NOMO-1 treated with DMSO at 0.1 percent for 48 hours (cell line): ENCODE results near the gene AGBL4.
"Not testable (repeated sequence)": the region's sequence is repeated elsewhere in the genome, so short reads cannot be mapped to it uniquely, and the experiment has no call there.

Experiments
- DNase-seq: peaks from one replicate; lab custom pipeline; 2025; ENCODE audit not compliant: unreplicated experiment; lab: John Stamatoyannopoulos, UW

Gene AGBL4

DNA sequence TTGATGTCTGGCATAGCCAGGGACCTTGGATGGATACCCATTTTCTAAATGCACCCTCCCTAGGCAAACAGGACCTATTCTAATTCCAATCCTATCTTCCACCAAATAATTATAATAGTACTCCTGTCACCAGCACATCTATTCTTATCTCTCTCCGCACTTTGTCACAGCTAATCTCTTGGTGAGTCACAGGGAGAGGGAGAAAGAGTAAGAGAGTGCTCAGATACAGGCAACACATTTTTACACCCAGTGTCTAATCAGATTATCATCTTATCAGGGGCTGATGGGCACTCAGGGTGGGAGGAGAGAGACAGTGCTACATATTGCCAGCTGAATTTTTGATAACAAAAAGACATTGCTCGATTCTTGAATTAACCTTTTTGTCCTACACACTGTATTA, 972.1 kb downstream of the AGBL4 start:
- DNase-seq: no peak

DNA sequence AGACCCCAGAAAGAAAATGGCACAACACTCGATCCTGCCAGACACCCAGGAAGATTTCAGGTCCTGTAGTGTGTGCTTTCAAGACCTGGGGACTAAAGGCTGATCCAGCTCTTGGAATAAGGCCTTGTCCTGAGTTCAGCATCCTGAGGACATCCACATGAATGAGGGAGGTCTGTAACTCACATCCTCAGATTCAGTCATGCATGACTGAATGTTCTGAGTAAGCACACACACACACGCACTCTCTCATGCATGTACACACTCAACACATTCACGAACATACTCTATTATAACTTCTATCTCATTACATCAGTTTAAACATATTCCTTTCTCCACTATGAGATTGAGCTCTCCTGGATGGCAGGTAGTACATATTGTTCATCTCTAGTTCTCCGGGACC, 973.7 kb downstream of the AGBL4 start:
- DNase-seq: no peak

DNA sequence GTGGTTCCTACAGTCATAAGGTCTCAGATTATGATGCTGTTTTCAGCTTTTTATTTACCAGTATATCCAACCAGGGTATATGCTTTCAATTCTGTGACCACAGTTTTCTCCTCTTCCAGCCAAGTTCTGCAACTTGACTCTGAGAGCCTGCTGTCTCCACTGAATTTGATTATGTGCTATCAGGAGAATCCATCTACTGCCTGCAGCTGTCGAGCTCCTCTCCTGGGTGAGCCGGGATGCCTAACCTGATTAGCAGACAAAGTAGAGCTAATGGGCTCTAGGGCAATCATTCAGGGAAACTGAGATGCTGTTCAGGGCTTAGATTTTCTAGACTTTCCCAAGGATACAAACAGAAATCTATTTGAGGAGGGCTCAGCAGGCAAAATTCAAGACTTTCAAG, 975.6 kb downstream of the AGBL4 start:
- no peak for DNase-seq

DNA sequence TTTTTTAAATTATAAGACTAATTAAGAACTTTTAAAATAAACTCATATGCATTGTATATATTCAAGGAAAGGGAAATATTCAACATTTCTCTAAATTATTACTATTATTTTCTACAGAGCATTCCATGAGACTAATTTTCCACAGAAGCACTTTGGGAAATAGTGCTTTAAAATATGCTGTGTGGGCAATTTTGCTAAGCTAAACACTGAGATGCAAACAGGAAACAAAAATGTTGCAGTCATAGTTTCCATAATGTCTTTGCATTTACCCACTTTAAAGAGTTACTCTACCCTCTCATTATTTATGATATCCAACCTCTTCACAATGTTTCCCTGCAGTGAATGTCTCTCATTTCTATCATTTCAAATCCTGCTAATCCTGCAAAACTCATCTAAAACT, 977.4 kb downstream of the AGBL4 start:
- DNase-seq: no peak

DNA sequence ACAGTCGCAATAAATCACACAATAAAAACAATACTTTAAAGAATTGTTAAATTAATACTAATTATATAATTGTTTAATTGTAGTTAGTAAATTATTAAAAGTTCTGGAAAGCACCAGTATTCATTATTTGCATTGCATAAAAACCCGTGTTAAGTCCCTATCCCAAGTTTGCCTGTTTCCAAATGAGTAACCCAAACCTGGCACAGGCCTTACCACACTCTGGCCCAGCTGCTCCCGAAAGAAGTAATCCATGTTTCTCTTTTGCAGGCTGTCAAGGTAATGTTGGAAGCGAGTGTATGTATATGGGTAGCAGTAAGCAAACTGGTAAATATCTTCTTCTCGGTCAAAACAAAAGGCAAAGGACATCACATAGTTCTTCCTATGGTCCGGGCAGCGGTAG, 978.4 kb downstream of the AGBL4 start:
- DNase-seq: no peak

DNA sequence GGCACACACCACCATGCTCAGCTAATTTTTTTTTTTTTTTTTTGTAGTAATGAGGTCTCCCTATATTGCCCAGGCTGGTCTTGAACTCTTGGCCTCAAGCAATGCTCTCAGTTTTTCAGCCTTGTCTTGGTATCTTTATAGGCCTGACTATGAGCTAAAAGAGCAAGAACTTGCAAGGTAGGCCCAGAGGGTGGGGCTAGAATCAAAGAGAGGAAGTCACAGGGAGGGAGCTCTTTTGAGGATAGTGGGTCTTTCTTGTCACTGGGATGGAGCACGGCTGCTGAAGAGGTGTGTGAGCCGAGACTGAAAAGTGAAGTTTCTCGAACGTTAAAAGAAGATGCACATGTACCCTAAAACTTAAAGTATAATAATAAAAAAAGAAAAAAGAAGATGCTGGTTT, 987.1 kb downstream of the AGBL4 start:
- DNase-seq: no peak

DNA sequence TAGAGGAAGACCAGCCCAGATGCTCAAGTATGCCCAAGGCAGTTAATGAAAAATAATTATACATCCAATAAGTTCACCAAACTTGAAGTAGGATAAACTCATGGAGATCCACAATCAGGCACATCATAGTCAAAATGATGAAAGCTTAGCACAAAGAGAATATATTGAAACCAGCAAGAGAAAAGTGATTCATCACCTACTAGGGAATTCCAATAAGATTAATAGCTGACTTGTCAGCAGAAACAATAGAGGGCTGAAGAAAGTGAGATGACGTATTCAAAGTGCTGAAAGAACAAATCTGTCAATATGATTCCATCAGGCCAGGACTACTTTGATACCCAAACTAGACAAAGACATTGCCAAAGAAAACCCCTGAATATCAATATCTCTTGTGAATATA, 995.4 kb downstream of the AGBL4 start:
- DNase-seq: no peak

DNA sequence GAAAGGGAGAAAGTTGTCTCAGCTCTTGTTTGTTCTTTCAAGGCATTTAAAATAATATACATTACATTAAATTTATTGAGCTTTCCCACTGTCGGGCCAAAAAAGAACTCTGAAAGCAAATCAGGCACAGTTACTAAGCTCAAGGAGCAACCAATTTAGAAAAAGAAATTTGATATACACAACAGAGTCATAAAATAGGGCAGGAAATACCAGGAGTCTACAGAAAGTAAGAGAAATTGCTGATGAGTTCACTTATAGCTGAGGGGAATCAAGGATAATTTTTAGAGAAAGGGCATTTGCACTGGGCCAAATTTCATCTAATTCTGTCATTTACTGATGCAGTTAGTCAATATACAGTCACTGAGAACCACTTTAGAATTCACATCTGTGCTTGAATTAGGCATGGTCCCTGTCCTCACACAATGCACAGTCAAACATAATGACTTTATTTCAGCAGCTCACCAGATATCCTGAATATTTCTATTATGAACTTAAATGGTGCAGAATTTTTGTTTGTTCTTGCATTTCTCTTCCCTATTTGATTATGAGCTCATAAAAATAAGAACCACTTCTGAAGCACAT, 997.4 kb downstream of the AGBL4 start:
- DNase-seq: no peak

DNA sequence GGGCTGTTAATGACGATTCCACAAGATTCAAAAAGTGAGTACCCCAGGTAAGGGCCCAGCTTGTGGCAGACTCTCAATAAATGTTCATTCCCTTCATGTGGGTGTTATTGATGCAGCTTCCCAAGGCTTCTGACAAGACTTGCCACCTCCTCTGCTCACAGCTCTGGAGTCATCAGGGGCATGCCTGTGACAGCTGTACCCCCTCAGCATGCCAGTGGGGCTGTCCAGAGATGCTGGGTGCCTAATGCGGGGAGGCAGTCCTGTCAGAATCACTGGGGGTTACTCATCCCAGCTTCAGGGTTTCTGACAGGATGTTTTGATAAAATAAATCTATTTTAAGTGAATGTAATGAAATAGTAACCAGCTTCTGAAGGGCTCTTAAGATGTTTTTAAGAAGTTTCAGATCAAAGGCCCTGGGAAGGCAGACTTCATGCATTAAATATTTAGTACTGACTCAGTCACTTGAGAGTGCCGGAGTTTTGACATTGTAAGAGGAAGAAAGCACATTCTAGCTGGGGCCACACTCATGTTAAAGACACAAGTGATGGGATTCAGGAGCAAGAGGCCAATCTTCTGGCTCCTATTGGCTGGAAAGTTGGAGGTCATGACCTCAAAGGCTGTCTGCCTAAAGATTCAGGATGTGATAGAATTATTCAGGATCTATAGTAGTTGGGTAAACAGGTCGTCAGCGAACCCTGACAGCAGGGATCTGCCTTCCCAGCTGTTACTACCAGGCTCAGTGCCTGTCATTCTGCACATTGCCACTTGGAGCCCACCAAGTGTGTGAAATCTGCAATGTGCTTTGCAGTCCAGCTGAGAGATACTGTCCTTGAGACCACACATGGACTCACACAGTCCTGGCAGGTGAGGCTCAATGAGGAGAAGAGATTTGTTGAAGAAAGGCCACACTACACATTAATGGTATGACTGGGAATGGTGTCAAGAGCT, 1007.5 kb downstream of the AGBL4 start:
- no peak for DNase-seq

DNA sequence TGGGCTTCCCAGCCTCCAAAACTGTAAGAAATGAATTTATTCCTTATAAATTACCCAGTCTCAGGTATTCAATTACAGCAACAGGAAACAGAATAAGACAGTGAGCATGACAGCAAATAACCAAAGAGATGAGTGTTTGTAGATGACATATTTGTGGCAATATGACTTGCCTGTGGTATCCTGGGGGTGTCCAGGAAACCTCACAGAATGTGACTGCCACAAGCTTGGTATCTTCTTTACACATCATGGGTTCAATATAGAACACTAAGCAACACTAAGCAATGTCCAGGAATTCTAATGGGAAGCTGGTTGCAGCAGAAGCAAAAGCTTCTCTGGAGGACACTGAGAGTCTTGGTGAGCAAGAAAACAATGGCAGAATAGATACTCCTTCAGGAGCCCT, 1010.7 kb downstream of the AGBL4 start:
- no peak for DNase-seq

DNA sequence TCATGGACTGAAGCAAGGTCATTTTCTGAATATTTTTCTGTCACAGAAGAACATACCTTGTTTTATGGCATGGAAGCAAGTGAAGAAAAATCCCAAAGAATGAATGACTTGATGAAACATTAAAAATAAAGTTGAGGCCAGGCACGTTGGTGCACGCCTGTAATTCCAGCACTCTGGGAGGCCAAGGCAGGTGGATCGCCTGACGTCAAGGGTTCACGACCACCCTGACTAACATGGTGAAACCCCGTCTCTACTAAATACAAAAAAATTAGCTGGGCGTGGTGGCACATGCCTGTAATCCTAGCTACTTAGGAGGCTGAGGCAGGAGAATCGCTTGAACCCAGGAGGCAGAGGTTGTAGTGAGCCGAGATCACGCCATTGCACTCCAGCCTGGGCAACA, 1020.8 kb downstream of the AGBL4 start:
- DNase-seq: not testable (repeated sequence)

DNA sequence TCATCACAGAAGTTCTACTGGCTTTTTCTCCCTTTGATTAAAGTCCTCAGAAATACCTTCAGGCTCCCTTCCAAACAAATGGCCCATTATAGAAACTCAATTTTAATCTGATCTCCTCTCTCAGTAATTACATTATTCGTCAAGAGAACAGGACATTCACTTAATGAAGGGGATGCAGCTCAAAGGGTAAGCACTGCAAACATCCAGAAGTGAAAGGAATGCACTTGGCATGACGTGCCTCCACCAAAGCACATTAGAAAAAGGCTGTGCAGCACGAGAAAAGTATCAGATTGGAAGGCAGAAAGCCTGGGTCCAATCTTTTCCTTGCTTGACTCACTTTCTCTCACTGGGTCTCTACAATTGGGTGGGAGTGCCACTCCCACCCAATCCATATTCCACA, 1024.4 kb downstream of the AGBL4 start:
- DNase-seq: no peak

DNA sequence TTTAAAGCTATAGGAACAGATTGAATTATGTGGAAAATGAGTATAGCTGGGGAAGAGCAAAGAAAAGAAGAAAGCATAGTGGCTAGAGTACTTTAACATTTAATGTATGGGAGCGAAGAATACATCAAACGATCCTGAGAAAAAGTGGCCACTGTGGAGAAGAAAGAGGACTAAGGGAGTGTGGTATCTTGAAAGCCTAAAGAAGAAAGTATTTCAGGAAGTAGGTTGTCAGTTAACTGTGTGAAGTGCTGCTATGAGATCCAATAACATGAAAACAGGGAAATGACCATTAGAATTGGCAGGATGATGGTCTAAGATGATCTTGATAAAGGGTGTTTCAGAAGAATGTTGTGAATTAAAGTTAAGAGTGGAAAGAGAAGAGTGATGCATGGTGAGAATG, 1027.4 kb downstream of the AGBL4 start:
- no peak for DNase-seq

DNA sequence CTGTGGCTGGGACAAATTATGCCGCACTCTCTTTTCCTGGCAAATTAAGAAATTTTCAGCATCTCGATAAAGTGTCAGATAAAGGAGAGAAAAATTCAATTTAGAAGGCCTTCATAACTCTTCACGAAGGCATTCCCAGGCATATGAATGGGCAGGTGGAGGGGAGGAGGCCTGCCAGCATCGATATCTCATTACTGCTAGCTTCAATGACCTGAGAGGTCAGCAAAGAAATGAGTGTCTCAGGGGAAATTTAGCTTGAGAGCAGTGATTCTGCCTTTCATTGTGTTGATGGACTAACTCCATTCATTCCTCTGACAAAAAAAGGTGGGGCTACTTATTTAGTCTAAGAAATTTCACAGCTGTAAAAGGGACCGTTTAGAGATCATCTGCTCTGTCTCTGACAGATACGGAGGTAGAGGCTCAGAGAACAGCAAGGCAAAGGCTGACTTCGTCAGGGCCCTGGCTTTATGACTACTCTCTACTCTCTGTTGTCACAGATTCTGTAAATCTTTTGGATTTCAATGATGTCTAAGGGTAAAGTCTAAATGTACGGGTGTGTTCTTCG, 1035.0 kb downstream of the AGBL4 start:
- DNase-seq: no peak

DNA sequence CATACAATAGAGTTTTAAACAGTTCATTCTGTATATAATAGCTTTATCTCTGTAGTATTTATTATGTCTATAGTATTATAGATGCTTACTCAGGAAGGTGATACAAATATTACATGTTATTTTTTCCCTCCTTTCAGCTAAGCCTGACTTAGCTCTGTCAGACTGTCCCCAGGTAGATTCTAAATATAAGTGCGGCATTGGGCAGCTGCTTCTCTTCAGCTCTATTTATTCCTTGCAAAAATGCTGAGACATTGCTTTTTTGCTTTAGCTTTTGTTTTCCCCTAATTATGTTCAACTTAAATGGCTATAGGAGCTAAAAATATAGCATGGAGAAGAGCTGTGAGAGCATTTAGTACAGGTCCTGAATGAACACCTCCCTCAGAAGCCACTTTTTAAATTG, 1043.8 kb downstream of the AGBL4 start:
- DNase-seq: no peak

DNA sequence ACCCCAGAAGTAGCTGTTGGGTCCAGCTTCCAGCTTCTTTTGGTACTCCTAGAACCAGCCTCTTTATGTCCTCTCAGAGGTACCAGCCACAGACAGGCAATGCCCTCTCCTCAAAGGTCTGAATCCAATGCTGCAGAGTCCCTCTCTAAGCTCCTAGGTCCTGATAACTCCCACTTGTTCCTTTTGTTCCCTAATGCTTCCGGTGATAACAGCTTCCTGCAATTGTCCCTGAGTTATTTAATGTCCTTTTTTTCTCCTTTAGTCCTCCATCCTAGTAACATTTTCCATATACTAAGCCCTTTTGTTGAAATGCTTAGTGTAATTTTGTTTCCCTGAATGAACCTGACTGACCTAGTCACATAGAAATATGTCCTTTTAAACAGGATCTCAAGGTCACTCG, 1045.3 kb downstream of the AGBL4 start:
- no peak for DNase-seq

DNA sequence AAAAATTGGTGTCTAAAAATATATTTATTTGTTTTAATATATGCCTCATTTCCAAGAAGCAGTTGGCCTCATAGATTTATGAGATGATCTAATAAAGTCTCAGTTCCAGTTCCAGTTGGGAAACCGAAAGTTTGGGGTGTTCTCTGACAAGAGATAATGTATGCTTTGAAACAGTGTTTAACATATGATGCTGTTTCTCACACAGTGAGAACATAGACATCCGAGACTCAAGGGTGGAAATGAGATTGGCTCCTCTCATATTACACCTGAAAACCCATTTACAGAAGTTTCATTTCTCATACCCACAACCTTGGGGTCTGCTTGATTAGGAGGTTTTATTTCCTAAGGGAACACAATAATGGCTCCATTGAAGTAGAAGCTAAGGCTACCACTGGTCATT, 1046.5 kb downstream of the AGBL4 start:
- DNase-seq: no peak

DNA sequence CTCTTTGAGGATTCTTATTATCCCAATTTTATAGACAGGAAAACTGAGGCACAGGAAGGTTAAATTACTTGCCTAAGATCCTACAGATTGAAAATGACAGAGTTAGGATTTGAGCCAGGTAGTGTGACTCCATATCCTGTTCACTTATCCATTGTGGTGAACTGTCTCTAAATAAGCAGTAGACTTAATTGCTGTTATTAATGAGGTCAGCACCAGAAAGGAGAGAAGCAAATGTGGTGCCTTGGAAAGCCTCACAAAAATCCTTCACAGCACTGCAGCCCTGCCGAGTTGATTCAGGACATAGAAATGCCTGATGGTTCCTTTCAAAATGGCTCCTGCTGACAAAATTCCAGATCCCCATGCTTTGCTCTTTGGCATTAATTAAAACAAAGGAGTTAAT, 1053.8 kb downstream of the AGBL4 start:
- no peak for DNase-seq

DNA sequence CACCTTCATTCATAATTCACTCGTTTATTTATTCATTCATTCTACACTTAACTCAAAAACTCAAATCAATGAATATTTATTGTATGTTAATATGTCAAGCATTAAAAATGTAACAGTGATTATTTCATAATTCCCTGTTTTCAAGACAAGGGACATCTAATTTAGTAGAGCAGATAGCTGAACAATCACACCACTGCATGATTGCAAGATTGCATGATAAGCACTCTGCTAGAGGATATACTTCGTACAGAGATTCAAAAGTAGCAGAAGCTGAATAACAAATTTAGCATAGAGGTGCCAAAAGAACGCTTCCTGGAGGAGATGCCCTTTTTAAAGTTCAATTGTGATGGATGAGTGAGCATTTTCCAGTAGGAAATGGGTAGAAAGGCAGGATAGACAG, 1056.4 kb downstream of the AGBL4 start:
- DNase-seq: no peak

DNA sequence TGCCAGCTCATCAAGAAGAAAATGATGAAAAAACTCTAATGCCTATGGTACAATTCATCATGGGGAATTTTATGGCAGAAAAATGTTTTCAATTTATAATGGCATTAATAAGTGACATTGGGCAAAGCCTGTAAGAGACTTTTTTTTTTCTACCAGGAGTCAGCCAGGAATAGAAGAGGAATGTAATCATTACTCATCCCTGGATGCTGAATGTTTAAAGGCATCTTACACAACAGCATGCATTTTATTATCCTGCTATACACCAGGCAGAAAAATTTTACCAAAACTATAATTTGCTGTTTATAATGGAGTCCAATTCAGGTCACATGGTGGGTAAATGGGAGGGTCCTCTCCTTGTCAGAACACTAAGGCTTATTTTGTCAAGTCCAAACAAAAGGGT, 1057.2 kb downstream of the AGBL4 start:
- DNase-seq: no peak

DNA sequence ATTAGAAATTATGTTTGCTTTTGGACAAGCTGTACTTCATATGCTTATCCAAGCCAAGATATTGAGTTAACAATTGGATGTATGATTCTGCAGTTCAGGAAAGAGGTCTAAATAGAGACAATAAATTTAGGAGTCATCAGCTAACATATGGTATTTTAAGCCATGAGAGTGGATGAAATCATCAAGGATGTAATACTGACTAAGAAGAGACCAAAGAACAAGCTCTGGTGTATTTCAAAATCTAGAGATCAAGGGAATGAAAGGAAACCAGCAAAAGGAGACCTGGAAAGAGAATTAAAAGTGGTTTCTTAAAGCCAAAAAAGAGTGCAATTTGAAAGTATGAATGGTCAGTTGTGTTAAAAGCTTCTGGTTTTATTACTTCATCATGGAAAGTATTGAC, 1063.4 kb downstream of the AGBL4 start:
- DNase-seq: no peak

DNA sequence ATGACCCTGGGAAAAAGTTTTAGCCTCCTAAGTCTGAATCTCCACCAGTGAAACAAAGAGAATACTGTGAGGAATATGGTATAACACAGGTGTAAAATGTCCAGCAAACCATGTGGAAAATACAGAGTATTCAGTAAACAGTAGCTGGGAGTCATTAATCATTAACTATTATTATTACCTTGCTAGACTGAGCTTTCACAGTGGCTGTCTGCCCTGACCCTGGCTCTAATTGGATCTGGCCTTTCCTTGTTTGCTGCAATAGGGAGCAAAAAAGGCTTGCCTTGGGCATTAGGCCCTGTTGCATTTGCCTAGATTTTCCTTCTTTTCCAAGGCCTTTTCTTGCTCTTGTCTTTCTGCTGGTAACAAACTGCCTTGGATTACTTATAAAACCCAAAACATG, 1068.0 kb downstream of the AGBL4 start:
- DNase-seq: no peak
